Left lobe of liver (tissue), 2 donors: ENCODE measurements around the gene GUCD1. TPM values are rescaled to one million over a fixed set of nuclear protein-coding genes. Genes with fewer than 3 reads are reported as not detected.

Experiments
- ATAC-seq: fragments of 200-7000 bp; cut with Tn5 transposase; one replicate; pipeline ENCODE4 v1.9.1; 2020; ENCODE audit warnings: mild to moderate bottlenecking, moderate library complexity
- DNase-seq: peaks from one replicate; pipeline ENCODE4 v3.0.0-alpha.2; 2020; ENCODE audit warnings: low spot score
- total RNA-seq: library from RNA; stranded (reverse); gene quantifications from one replicate; pipeline ENCODE4 v1.2.1, GENCODE V29; 2021
- donor health status: DM: no; HTN: no; CAD: no; lungs with moderate emphysema.
- donor health status: DM: no; HTN: yes; CAD: no.

GUCD1 gene
- total RNA-seq, 1 donor from 2014 or later = 192 TPM

GRCh38 chr22:24591286-24591830 is 36.4 kb upstream of the GUCD1 start:
- ATAC-seq = no peak
- DNase-seq = no peak

DNA sequence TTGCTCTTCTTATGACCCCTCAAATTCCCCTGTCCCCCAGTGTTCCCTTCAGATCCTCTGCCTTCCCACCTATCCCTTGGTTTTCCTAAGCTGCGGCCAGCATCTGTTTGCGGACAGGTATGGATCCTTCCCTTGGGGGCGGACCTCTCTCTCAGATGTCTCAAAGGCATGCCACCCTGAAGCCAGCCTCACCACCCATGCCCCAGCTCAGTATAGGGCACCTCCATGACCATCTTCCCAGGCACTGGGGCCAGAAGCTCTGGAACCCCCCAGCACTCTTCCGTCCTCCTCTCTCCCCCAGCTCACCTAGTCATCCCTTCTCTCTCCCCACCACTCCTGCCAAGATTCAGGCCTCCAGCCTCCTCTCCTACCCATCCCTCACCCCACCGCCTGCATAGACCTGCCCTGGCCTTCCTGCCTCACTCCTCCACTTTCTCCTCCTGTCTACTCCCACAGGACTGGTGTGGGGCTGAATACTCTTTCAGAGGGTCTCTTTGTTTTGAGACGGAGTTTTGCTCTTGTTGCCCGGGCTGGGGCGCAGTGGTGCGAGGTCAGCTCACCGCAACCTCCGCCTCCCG is 35.7 kb upstream of the GUCD1 start:
- DNase-seq (no peak), ATAC-seq (no peak)

DNA sequence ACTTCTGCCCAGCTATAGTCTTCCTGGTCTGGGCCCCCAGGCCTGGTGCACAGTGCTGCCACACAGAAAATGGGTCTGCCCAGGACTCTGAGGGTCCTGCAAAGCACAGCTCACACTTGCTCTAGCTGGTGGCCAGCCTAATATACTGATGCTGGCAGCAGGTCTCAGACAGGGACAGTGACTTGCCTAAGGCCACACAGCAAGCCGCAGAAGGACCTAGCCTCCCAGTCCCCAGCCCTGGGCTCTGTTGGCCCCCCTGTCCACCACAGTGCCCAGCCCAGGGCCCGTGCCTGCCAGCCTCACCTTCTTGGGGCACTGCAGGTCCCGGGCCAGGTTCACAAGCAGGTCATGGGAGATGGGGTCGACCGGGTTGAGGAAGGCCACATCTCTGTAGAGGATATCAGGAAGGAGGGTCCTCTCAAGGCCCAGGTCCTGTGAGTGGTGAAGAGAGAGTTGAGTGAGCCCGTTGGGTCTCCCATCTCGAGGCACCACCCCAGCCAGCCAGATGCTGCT is 34.6 kb upstream of the GUCD1 start:
- DNase-seq (no peak), ATAC-seq (no peak)

DNA sequence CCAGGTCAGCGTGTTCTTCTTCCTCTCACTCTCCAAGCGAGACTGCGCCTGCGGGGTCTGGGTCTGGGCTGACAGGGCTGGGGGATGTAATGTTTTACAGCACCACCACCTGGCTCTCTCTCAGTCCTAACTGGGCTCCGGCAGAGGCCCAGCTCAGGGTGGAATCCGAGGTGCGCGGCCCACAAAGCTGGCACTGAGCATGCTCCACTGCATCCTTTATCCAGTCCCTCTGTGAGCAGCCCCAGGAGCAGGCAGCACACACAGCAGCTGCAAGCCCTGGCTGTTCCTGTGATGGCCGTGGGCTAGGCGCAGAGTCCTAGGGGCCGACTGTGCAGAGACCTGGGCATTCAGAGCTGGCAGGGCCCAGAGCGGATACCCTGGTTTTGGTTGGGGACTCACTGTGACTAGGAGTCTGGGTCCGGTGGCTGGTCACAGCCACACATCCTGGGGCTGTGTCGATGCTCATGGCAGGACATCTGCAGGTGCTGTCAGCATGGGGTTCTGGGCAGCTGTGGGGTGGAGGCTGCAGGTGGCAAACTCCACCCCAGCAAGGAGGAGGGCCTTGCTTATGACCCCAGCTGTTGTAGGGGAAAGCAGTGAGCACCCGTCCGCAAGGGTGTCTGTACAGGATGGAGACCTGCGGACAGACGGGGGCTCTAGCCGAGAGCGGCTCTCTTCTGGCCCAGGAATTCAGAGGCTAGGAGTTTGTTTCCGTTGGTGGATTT is 34.0 kb upstream of the GUCD1 start:
- ATAC-seq = no peak
- DNase-seq = no peak

- DNase-seq (no peak), ATAC-seq (no peak)
Measured at GRCh38 chr22:24588381-24588756, 33.4 kb upstream of the GUCD1 start.

GRCh38 chr22:24587948-24588347 is 33.0 kb upstream of the GUCD1 start:
- no peak for ATAC-seq
- DNase-seq = no peak

DNA sequence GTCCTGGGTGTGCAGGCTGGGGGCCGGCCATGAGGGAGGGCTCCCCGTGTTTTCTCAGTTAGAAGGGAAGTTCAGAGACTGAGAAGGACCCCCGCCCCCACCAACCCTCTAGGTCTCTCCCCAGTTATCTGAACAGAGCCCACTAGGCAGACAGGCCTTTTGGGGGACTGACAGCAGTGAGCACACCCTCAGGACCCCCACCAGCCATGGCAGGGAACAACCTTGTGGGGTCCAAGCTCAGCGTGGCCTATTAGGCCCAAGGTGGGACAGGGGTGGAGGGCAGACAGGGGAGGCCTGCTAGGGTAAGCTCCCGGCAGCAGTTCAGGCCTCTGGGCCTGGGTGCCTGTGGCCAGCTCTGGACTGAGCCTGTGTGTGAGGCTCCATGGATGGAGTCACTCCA is 32.3 kb upstream of the GUCD1 start:
- DNase-seq (no peak), ATAC-seq (no peak)

DNA sequence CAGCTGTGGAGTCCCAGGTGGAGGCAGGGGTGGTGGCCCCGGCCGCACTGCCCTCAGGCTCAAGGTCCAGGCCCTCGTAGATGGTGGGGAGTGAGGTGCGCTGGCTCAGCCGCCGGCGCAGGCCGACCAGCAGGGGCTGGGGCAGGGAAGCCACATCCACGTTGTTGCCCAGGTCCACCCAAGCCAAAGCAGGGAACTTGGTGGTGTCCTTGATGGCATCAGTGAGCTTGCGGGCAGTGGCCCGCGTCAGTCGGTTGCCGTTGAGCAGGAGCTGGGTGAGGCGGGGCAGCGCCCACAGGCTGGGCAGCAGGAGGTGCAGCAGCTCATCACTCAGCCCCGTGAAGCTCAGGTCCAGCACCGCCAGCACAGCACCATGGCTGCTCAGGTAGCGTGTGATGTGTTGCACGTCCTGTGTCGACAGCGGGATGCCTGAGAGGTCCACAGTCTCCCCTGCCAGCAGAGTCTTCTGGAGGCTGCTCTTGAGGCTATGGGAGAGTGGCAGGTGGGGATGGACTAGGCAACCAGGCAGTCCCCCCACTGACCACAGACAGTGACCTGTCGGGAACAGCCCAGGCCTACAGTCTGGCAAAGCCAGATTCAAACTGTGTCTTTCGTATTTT is 31.1 kb upstream of the GUCD1 start:
- ATAC-seq = no peak

GRCh38 chr22:24585461-24585860 is 30.5 kb upstream of the GUCD1 start:
- DNase-seq = no peak
- ATAC-seq = no peak

More for the DNA sequence above, 31.1 kb upstream of the GUCD1 start:
- DNase-seq = no peak

DNA sequence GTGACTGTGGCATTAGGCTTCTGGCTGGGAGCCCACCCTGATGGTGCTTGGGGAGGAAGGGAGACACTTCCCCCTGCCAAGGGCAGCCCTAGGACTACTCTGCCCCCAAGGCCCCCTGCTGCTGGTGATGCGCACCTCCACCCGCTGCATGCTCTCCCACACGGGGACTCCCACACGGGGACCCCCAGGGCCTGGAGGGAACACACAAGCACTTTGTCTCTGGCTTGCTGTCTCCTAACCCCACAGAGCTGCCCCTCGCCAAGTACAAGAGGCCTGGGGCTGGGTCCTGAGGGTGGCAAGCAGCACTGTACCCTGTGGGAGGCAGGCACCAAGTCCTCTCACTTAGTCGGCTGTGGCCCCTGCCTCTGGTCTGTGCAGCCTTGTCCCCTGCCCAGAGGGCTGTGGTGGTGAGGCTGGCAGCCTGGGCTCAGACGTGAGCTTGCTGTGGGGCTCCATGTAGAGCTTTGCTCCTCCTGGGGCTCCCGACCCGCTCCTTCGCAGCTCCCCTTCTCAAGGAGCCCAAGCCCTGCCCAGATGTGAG is 30.0 kb upstream of the GUCD1 start:
- no peak for DNase-seq
- no peak for ATAC-seq

DNA sequence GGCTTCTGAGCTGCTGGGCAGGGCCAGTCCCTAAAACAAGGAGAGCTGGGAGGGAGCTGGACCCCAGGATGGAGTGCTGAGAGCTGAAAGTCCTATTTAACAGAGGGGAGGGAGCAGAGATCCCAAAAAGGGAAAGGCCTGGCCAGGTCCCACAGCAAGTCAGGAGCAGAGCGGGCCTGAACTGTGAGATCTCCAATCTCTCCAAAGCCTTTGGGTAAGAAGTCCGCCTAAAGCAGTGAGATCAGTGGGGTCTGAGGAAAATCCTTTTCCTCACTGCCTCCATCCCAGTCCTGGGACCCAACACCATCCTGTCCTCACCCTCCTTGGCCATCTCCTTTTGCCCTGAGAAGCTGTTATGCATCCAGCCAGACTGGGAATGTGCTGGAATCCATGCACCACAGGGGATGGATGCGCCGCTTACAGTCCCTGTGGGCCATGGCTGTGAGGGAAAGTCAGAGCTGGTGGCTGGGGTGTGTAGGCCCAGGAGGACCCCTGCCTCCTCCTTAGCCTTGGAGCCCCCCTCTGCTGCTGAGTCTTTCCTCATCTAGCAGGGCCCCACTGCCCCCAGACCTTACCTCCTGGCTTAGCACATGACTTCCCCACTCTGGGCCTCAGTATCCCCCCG is 29.3 kb upstream of the GUCD1 start:
- ATAC-seq = no peak

DNA sequence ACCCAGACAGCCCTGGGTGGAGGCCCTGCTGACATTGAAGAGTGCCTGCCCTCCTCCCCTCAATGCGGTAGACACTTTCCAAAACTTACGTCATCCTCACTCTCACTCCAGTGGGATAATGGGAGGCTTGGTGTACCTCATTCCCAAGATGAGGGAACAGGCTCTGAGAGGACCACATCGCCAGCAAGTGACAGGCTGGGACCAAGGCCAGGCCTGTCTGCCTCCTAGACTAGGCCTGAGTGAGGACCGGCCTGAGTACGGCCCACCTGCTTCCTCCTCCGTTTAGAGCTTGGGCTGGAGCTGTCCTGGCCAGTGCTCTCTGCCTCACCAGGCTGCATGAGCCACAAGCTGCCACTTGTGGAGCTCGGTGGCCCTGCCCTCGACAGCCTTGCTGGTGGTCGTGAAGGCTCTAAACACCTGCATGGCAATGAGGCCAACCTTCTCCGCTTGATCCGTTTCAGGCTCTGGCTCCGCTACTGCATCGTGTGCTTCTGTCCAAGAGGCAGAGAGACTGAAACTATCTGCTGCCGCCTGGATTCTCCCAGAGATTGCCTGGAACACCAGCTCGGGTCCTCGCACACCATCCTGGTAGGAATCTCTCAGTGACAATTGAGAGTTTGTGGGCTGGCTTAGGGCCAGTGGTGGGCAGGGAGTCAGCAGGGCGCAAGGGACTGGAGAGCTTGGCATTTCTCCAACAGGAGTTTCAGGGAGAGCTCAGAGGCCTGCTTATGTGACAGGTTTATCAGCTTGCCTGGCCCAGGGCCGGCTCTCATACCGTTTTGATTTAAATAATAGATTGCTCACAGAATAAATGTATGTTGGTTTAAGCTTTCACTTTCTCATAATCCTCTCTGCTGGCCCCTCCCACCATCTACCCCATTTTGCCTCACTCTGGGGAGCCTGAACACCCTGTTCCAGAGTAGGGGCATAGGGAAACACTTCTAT is 28.6 kb upstream of the GUCD1 start:
- peak; percentile 53 for ATAC-seq
- DNase-seq = no peak

More for the DNA sequence above, 29.3 kb upstream of the GUCD1 start:
- no peak for DNase-seq

DNA sequence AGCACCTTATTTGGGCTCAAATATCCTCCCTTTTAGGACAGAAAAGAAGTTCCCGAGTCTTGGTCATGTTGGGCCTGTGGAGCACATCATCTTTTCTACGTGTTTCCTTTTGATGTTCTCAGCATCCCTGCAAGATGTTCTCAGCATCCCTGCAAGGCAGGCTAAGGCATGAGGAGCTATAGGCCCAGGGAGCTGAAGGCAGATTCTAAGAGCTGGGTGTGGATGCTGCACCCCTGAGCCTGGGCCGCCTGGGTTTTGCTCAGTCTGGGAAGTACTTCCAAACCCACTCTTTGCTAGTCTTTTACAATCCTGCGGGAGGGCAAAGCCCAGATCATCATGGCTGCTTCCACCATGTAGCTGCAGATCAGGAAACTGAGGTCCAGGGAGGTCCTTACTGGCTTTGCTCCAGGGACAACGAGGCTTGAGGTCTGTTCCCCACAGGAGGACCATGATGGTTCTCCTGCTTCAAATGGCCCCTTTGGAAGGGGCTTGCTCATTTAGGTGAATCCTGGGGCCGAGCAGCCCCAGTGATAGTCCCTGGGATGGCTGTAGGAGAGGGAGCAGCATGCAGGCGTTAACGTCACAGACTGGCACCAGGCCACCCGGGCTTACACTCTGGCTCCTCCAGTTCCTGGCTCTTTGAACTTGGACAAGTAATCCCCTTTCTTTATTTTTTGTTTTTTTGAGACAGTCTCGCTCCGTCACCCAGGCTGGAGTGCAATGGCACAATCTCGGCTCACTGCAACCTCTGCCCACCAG is 27.3 kb upstream of the GUCD1 start:
- no peak for ATAC-seq

DNA sequence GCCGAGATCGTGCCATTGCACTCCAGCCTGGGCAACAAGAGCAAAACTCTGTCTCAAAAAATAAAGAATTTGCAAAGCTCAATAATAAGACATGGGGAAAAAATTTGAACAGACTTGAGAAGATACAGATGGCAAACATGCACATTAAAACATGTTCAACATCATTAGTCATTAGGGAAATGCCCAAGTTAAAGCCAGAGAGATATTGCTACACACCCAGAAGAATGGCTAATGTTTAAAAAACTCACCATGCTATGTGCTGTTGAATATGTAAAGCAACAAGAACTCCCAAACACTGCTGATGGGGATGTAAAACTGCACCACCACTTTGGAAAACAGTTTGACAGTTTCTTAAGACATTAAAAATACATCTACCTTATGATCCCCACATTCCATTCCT is 25.3 kb upstream of the GUCD1 start:
- DNase-seq = no peak
- no peak for ATAC-seq

More for the DNA sequence above, 27.3 kb upstream of the GUCD1 start:
- DNase-seq = no peak

- no peak for ATAC-seq
- DNase-seq = no peak
Measured at GRCh38 chr22:24579258-24579601, 24.3 kb upstream of the GUCD1 start.

DNA sequence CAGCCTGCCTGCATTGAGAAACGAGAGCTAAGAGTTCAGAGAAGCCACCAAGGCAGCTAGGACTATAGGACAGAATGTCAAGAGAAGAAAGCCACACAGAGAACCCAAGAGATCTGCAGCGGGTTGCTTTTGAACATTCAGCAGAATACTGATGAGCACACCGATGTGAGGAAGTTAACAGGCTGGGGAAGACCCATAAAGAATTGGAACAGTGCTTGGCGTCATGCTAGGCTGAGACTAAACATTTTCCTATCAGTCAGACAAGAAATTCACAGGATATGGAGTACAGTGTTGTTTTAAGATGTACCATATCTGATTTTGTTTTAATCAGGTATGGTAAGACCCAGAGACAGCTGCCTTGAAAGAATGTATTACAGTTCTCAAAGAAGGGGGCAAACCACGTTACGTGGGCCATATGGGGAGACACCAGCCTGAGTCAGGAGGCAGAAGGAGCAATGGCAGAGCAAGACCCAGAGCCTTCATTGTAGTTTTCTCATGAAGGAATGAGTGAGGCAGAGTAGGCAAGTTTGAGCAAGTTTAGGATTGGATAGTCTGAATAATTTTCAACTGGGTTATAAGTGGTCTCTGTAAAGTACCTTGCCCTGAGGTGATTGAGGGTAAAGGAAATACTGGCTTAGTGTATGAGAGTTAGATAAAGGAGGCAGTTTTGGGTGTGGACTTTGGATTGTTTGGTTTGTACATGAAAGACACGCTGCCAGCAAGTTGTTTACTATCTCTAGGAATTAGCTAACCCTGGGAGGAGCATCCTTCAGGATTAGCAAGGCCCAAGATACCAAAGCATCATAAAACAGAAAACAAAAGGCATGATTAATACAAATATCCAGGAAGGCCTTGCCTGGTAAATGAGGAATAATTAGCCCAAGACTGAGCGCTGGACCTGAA is 23.7 kb upstream of the GUCD1 start:
- DNase-seq = no peak

GRCh38 chr22:24576778-24577177 is 21.8 kb upstream of the GUCD1 start:
- peak; percentile 67 for ATAC-seq
- no peak for DNase-seq

More for the DNA sequence above, 23.7 kb upstream of the GUCD1 start:
- peak; percentile 65 for ATAC-seq

- ATAC-seq = peak; percentile 17
Measured at GRCh38 chr22:24571266-24571665, 16.3 kb upstream of the GUCD1 start.

More at GRCh38 chr22:24571266-24571665, 16.3 kb upstream of the GUCD1 start:
- DNase-seq = no peak
